Measurements from ENCODE around the gene CLSTN1. TPM values are rescaled to one million over a fixed set of nuclear protein-coding genes. Genes with fewer than 3 reads are reported as not detected.
"Not testable (repeated sequence)": the region's sequence is repeated elsewhere in the genome, so short reads cannot be mapped to it uniquely, and the experiment has no call there.

CLSTN1 gene
- polyA plus RNA-seq, 1 of the 3 experiments (the other 2 are of a cell fraction): 59.6 TPM

GRCh38 chr1:9808459-9808858 is 15.3 kb downstream of the CLSTN1 start:
- POLR2A ChIA-PET: no interaction called here
- DNase-seq: no peak
- H3K27me3 ChIP-seq (ENCODE audit: insufficient read depth): no peaks in the 10 kb centered on the region
- no peak overlapping the region for H3K27ac ChIP-seq (ENCODE audit: low read depth in 2 of 2, low read length in 1 of 2)
- TF ChIP-seq POLR2AphosphoS5 (IDR thresholded peaks at IDR 0.05; ENCODE audit: low read depth, low read length): no peak
- H3K4me3 ChIP-seq (ENCODE audit: low read depth in 2 of 2, low read length in 1 of 2): no peak overlapping the region
- WGBS (ENCODE audit: low lambda C conversion rate): 91% methylated on average over 4 of the region's 8 CpGs
- H3K4me2 ChIP-seq: no peak overlapping the region
- peaks cover 87% of the 10 kb centered on the region for H3K79me2 ChIP-seq (ENCODE audit: insufficient read depth)
- CTCF ChIA-PET: no interaction called here
- no peaks in the 10 kb centered on the region for H3K9me3 ChIP-seq
- H3K9me2 ChIP-seq: no peaks in the 10 kb centered on the region
- peaks cover 0 to 4% of the 10 kb centered on the region in 2 experiments; a peak in 2 of 4 replicates for H3K4me1 ChIP-seq (ENCODE audit: control insufficient read depth in 1 of 2, insufficient read depth in 2 of 2, low read depth in 1 of 2, low read length in 1 of 2)
- H3K9ac ChIP-seq: no peak overlapping the region
- peaks cover 28% of the 10 kb centered on the region for H4K20me1 ChIP-seq (ENCODE audit: insufficient read depth)
- H3F3A ChIP-seq (replicated peaks; ENCODE audit: insufficient read depth): peaks cover 3% of the 10 kb centered on the region
- no peak overlapping the region for H2AFZ ChIP-seq (ENCODE audit: low read depth)
- H3K36me3 ChIP-seq (replicated peaks in 1 of 2; ENCODE audit: control insufficient read depth in 1 of 2, insufficient read depth in 2 of 2, low read length in 1 of 2): no peaks in the 10 kb centered on the region

DNA sequence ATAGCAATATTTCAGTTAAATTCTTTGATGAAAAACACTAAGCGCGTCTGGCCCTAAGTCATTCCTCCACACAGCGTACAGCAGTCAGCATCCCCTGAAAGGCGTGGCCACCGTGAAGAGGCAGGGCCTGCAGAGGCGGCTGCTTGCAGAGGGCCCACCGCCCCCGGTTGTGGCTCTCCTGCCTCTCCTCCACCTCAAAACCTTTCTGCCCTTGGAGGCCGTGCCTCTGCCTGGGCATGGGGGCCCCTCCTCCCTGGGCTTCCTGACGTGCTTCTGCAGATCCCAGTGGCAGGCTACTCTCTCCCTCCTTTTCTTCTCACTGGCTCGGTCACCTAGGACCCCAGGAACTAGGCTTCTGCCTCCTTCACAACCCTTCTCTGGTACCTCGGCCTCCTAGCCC is 16.2 kb downstream of the CLSTN1 start:
- Histone ChIP-seq H4K20me1 (ENCODE audit: insufficient read depth) (peaks cover 34% of the 10 kb centered on the region), H2AFZ (ENCODE audit: low read depth) (no peak overlapping the region), H3F3A (replicated peaks; ENCODE audit: insufficient read depth) (peaks cover 3% of the 10 kb centered on the region), H3K9ac (no peak overlapping the region), H3K4me3 (ENCODE audit: low read depth in 2 of 2, low read length in 1 of 2) (no peak overlapping the region), H3K79me2 (ENCODE audit: insufficient read depth) (peaks cover 85% of the 10 kb centered on the region), H3K27ac (ENCODE audit: low read depth in 2 of 2, low read length in 1 of 2) (no peak overlapping the region), H3K36me3 (replicated peaks in 1 of 2; ENCODE audit: control insufficient read depth in 1 of 2, insufficient read depth in 2 of 2, low read length in 1 of 2) (no peaks in the 10 kb centered on the region), H3K4me1 (ENCODE audit: control insufficient read depth in 1 of 2, insufficient read depth in 2 of 2, low read depth in 1 of 2, low read length in 1 of 2) (peaks cover 0 to 4% of the 10 kb centered on the region in 2 experiments; a peak in 2 of 4 replicates), H3K4me2 (no peak overlapping the region), H3K9me2 (no peaks in the 10 kb centered on the region), H3K27me3 (ENCODE audit: insufficient read depth) (no peaks in the 10 kb centered on the region), H3K9me3 (no peaks in the 10 kb centered on the region)
- DNase-seq: no peak
- TF ChIP-seq, protein P1, sequence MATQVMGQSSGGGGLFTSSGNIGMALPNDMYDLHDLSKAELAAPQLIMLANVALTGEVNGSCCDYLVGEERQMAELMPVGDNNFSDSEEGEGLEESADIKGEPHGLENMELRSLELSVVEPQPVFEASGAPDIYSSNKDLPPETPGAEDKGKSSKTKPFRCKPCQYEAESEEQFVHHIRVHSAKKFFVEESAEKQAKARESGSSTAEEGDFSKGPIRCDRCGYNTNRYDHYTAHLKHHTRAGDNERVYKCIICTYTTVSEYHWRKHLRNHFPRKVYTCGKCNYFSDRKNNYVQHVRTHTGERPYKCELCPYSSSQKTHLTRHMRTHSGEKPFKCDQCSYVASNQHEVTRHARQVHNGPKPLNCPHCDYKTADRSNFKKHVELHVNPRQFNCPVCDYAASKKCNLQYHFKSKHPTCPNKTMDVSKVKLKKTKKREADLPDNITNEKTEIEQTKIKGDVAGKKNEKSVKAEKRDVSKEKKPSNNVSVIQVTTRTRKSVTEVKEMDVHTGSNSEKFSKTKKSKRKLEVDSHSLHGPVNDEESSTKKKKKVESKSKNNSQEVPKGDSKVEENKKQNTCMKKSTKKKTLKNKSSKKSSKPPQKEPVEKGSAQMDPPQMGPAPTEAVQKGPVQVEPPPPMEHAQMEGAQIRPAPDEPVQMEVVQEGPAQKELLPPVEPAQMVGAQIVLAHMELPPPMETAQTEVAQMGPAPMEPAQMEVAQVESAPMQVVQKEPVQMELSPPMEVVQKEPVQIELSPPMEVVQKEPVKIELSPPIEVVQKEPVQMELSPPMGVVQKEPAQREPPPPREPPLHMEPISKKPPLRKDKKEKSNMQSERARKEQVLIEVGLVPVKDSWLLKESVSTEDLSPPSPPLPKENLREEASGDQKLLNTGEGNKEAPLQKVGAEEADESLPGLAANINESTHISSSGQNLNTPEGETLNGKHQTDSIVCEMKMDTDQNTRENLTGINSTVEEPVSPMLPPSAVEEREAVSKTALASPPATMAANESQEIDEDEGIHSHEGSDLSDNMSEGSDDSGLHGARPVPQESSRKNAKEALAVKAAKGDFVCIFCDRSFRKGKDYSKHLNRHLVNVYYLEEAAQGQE (IDR thresholded peaks at IDR 0.05; ENCODE audit: low read depth, low read length): no peak
- TF ChIP-seq, protein P2, sequence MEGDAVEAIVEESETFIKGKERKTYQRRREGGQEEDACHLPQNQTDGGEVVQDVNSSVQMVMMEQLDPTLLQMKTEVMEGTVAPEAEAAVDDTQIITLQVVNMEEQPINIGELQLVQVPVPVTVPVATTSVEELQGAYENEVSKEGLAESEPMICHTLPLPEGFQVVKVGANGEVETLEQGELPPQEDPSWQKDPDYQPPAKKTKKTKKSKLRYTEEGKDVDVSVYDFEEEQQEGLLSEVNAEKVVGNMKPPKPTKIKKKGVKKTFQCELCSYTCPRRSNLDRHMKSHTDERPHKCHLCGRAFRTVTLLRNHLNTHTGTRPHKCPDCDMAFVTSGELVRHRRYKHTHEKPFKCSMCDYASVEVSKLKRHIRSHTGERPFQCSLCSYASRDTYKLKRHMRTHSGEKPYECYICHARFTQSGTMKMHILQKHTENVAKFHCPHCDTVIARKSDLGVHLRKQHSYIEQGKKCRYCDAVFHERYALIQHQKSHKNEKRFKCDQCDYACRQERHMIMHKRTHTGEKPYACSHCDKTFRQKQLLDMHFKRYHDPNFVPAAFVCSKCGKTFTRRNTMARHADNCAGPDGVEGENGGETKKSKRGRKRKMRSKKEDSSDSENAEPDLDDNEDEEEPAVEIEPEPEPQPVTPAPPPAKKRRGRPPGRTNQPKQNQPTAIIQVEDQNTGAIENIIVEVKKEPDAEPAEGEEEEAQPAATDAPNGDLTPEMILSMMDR (IDR thresholded peaks at IDR 0.05): no peak
- TF ChIP-seq POLR2AphosphoS5 (IDR thresholded peaks at IDR 0.05; ENCODE audit: low read depth, low read length): no peak
- no peak for TF ChIP-seq SIN3A (IDR thresholded peaks at IDR 0.05; ENCODE audit: borderline replicate concordance, low read depth, low read length)
- TF ChIP-seq RAD21 (IDR thresholded peaks at IDR 0.05; ENCODE audit: low read length): no peak
- no peak for TF ChIP-seq NFIC (IDR thresholded peaks at IDR 0.05; ENCODE audit: borderline replicate concordance)
- TF ChIP-seq MXI1 (IDR thresholded peaks at IDR 0.05; ENCODE audit: low read depth, low read length): no peak
- no peak for TF ChIP-seq CHD2 (IDR thresholded peaks at IDR 0.05; ENCODE audit: low read length, partially characterized antibody)
- no peak for TF ChIP-seq ZBTB33 (IDR thresholded peaks at IDR 0.05; ENCODE audit: borderline replicate concordance, low read depth)
- TF ChIP-seq, protein P3, sequence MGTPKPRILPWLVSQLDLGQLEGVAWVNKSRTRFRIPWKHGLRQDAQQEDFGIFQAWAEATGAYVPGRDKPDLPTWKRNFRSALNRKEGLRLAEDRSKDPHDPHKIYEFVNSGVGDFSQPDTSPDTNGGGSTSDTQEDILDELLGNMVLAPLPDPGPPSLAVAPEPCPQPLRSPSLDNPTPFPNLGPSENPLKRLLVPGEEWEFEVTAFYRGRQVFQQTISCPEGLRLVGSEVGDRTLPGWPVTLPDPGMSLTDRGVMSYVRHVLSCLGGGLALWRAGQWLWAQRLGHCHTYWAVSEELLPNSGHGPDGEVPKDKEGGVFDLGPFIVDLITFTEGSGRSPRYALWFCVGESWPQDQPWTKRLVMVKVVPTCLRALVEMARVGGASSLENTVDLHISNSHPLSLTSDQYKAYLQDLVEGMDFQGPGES (IDR thresholded peaks at IDR 0.05; ENCODE audit: low read depth, low read length): no peak
- TF ChIP-seq GABPA (IDR thresholded peaks at IDR 0.05; ENCODE audit: low read depth): no peak
- no peak for TF ChIP-seq FOXJ3 (CRISPR knock-in tag; IDR thresholded peaks at IDR 0.05)
- TF ChIP-seq NRF1 (IDR thresholded peaks at IDR 0.05; ENCODE audit: low read depth, low read length): no peak
- TF ChIP-seq MEF2A (IDR thresholded peaks at IDR 0.05; ENCODE audit: borderline replicate concordance, low read depth): no peak
- ChIA-PET CTCF (interaction anchor here (1.0 kb wide), 1 partner anchor 23 kb away, joined by 3 read pairs; no protein-coding TSS in a partner anchor), POLR2A (no interaction called here)
- 95% methylated on average over 11 of the region's 12 CpGs for WGBS (ENCODE audit: low lambda C conversion rate)

DNA sequence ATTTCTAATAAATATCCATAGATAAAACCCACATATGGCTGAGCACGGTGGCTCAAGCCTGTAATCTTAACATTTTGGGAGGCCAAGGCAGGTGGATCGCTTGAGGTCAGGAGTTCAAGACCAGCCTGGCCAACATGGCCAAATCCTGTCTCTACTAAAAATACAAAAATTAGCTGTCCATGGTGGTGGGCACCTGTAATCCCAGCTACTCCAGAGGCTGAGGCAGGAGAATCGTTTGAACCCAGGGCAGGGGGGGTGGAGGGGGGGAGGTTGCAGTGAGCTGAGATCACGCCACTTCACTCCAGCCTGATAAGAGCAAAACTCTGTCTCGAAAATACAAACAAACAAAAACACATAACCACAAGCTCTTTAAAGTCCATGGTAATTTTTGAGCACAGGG is 17.8 kb downstream of the CLSTN1 start:
- H3K27ac ChIP-seq (ENCODE audit: low read depth in 2 of 2, low read length in 1 of 2); H3K36me3 ChIP-seq (replicated peaks in 1 of 2; ENCODE audit: control insufficient read depth in 1 of 2, insufficient read depth in 2 of 2, low read length in 1 of 2); H2AFZ ChIP-seq (ENCODE audit: low read depth); DNase-seq; H3K9me2 ChIP-seq; H3K9ac ChIP-seq; H3K27me3 ChIP-seq (ENCODE audit: insufficient read depth); POLR2A ChIA-PET; CTCF ChIA-PET; H3K4me1 ChIP-seq (ENCODE audit: control insufficient read depth in 1 of 2, insufficient read depth in 2 of 2, low read depth in 1 of 2, low read length in 1 of 2); H3K4me2 ChIP-seq; H3K9me3 ChIP-seq; H3K4me3 ChIP-seq (ENCODE audit: low read depth in 2 of 2, low read length in 1 of 2); H3F3A ChIP-seq (replicated peaks; ENCODE audit: insufficient read depth): not testable (repeated sequence)
- Histone ChIP-seq H3K79me2 (ENCODE audit: insufficient read depth) (peaks cover 80% of the 10 kb centered on the region), H4K20me1 (ENCODE audit: insufficient read depth) (peaks cover 32% of the 10 kb centered on the region)
- WGBS (ENCODE audit: low lambda C conversion rate): 93% methylated on average over 5 of the region's 5 CpGs

All from SK-N-SH (cell line).